Caco-2 (cell line): ENCODE data around the gene DLL4. TPM values are rescaled to one million over a fixed set of nuclear protein-coding genes. Genes with fewer than 3 reads are reported as not detected.

Experiments
- BruUV-seq: library from RNA; stranded (reverse); fragments of 400-500 nt; replicated peaks from 2 replicates; lab custom pipeline; 2021; lab: Mats Ljungman, UMichigan
- CTCF ChIA-PET: fragments of 300-600 bp; sonication (Branson Sonifier 250); formaldehyde crosslinking; loops from one replicate; lab custom pipeline; 2022; ENCODE audit warnings: antibody characterized with exemption; lab: Charles Lee
- POLR2A ChIA-PET: fragments of 300-600 bp; sonication (Branson Sonifier 250); formaldehyde crosslinking; loops from one replicate; lab custom pipeline; 2022; ENCODE audit warnings: antibody characterized with exemption; lab: Charles Lee
- DNase-seq, 2 experiments: peaks; one replicate each; pipeline versions ENCODE4 v3.0.0 to v3.0.0-alpha.2; 2020 to 2022
- H3K27me3 ChIP-seq: replicated peaks from 2 replicates; pipeline ENCODE4 v1.6.0; 2011; ENCODE audit warnings: low read length; ENCODE audit not compliant: control insufficient read depth, insufficient read depth
- H3K36me3 ChIP-seq: 2 replicates; pipeline ENCODE4 v1.5.1; 2011; ENCODE audit warnings: low read length; ENCODE audit not compliant: control insufficient read depth, insufficient read depth
- H3K4me1 ChIP-seq: fragments of 250-450 bp; sonication (Bioruptor Pico); 2 replicates; pipeline ENCODE4 v1.5.1; 2020; ENCODE audit warnings: mild to moderate bottlenecking
- H3K4me3 ChIP-seq: 2 replicates; pipeline ENCODE4 v1.5.1; 2011; ENCODE audit warnings: low read depth, mild to moderate bottlenecking, control low read depth, low read length
- H3K9me3 ChIP-seq: fragments of 250-450 bp; sonication (Bioruptor Pico); 2 replicates; pipeline ENCODE4 v1.5.1; 2020; ENCODE audit warnings: mild to moderate bottlenecking, moderate library complexity
- H3K27ac Mint-ChIP-seq: one replicate; pipeline ENCODE4 v1.8.0; 2022; ENCODE audit warnings: mixed read lengths; ENCODE audit not compliant: unreplicated experiment
- H3K27me3 Mint-ChIP-seq: one replicate; pipeline ENCODE4 v1.8.0; 2022; ENCODE audit warnings: mixed read lengths; ENCODE audit not compliant: insufficient read depth, unreplicated experiment
- H3K36me3 Mint-ChIP-seq: one replicate; pipeline ENCODE4 v1.8.0; 2022; ENCODE audit warnings: mild to moderate bottlenecking, mixed read lengths; ENCODE audit not compliant: insufficient read depth, unreplicated experiment
- H3K4me1 Mint-ChIP-seq: one replicate; pipeline ENCODE4 v1.8.0; 2022; ENCODE audit warnings: low read depth, mixed read lengths; ENCODE audit not compliant: unreplicated experiment
- H3K4me3 Mint-ChIP-seq: one replicate; pipeline ENCODE4 v1.8.0; 2022; ENCODE audit warnings: mild to moderate bottlenecking, moderate library complexity, mixed read lengths; ENCODE audit not compliant: unreplicated experiment
- H3K9me3 Mint-ChIP-seq: one replicate; pipeline ENCODE4 v1.8.0; 2022; ENCODE audit warnings: mixed read lengths; ENCODE audit not compliant: unreplicated experiment
- intact Hi-C: fragments of 100-400 bp; cut with micrococcal nuclease; formaldehyde crosslinking; loops from one replicate; pipeline ENCODE4 v1.10.0; 2022; ENCODE audit not compliant: unreplicated experiment
- total RNA-seq: library from RNA; stranded (reverse); gene quantifications from 2 replicates; pipeline ENCODE4 v1.2.3, GENCODE V29; 2022
- TF ChIP-seq, protein P1 (sequence below), 2 experiments: fragments of 200-600 bp in 1 of 2; IDR thresholded peaks; 1 replicate in 1 of 2; 2 replicates in 1 of 2; pipeline versions ENCODE4 v1.5.1 to v1.8.0; 2011 to 2022; ENCODE audit warnings: antibody characterized with exemption in 1 of 2, control low read depth in 1 of 2, inconsistent platforms in 1 of 2, low read depth in 1 of 2, low read length in 1 of 2, mild to moderate bottlenecking in 1 of 2, moderate library complexity in 1 of 2; ENCODE audit not compliant: insufficient read depth in 1 of 2, severe bottlenecking in 1 of 2, unreplicated experiment in 1 of 2

DLL4 gene
- total RNA-seq, 1 experiment from 2014 or later: 3.4 TPM

DNA sequence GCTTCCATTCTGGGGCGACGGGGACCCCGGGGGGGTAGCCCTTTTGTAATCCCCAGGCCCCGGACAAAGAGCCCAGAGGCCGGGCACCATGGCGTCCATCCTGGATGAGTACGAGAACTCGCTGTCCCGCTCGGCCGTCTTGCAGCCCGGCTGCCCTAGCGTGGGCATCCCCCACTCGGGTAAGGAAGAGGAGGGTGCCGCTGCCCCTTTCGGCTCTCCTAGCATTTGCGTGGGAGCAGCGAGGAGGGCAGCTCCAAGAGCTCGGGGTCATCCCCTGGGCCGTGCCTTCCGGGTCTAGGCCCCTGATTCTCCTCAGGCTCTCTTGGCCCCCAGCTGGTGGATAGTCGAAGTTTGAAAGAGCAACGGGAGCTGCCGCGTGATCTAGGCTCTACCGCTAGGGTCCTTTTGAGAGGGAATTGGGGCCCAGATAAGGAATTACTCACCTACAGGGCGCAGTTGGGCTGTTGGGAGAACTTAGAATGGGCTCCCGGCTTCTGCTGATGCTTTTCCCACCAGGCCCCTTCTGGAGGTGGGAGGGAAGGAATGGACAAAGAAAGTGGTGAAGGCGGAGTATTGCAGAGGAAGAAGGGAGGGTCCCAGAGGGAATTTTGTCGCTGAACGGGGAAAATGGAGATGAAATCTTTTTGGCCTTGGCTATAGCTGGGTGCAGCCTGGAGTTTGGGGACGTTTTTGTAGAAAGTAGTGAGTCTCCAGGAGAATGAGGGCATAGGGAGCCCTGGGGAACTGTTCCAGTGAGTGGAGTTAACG lies 34.3 kb upstream of the DLL4 start:
- Mint-ChIP-seq H3K27ac (peak overlapping the region; percentile 87), H3K27me3 (no peaks in the 10 kb centered on the region), H3K4me3 (peak overlapping the region; percentile 88), H3K36me3 (peaks cover 56% of the 10 kb centered on the region), H3K4me1 (peaks cover 23% of the 10 kb centered on the region), H3K9me3 (no peaks in the 10 kb centered on the region)
- ChIA-PET POLR2A (interaction anchor here (0.6 to 2.4 kb wide), 15 partner anchors 11 to 438 kb away, joined by 3 to 23 read pairs (median 5); partner anchors contain the start of genes DLL4, DNAJC17, INO80 and NUSAP1), CTCF (interaction anchor here (0.6 to 3.1 kb wide), 33 partner anchors 8 to 603 kb away, joined by 3 to 112 read pairs (median 6); partner anchors contain the start of genes CHAC1, DLL4, DNAJC17 and GCHFR)
- TSS peak; percentile 85 for BruUV-seq
- Histone ChIP-seq H3K9me3 (no peaks in the 10 kb centered on the region), H3K4me3 (peak overlapping the region; percentile 87), H3K4me1 (peaks cover 14% of the 10 kb centered on the region), H3K36me3 (peaks cover 2% of the 10 kb centered on the region; the same call in 1 of the 2 replicates), H3K27me3 (no peaks in the 10 kb centered on the region)
- intact Hi-C loops: loop anchor here (1.0 to 10.0 kb wide), 6 partner anchors 22 to 200 kb away; partner anchors contain the start of genes RAD51 and RMDN3
- TF ChIP-seq, protein P1, sequence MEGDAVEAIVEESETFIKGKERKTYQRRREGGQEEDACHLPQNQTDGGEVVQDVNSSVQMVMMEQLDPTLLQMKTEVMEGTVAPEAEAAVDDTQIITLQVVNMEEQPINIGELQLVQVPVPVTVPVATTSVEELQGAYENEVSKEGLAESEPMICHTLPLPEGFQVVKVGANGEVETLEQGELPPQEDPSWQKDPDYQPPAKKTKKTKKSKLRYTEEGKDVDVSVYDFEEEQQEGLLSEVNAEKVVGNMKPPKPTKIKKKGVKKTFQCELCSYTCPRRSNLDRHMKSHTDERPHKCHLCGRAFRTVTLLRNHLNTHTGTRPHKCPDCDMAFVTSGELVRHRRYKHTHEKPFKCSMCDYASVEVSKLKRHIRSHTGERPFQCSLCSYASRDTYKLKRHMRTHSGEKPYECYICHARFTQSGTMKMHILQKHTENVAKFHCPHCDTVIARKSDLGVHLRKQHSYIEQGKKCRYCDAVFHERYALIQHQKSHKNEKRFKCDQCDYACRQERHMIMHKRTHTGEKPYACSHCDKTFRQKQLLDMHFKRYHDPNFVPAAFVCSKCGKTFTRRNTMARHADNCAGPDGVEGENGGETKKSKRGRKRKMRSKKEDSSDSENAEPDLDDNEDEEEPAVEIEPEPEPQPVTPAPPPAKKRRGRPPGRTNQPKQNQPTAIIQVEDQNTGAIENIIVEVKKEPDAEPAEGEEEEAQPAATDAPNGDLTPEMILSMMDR (IDR thresholded peaks at IDR 0.05; ENCODE audit: insufficient read depth in 1 of 2, low read depth in 1 of 2, low read length in 1 of 2, severe bottlenecking in 1 of 2, unreplicated experiment in 1 of 2): peak; percentile 56 to 74
- peak; percentile 82 for DNase-seq

DNA sequence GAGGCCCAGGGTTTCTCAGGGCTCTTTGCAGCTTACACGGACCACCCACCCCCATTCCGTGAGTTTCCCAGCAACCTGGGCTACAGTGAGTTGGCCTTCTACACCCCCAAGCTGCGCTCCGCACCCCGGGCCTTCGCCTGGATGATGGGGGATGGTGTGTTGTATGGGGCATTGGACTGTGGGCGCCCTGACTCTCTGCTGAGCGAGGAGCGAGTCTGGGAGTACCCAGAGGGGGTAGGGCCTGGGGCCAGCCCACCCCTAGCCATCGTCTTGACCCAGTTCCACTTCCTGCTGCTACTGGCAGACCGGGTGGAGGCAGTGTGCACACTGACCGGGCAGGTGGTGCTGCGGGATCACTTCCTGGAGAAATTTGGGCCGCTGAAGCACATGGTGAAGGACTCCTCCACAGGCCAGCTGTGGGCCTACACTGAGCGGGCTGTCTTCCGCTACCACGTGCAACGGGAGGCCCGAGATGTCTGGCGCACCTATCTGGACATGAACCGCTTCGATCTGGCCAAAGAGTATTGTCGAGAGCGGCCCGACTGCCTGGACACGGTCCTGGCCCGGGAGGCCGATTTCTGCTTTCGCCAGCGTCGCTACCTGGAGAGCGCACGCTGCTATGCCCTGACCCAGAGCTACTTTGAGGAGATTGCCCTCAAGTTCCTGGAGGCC lies 29.5 kb upstream of the DLL4 start:
- no TSS peak for BruUV-seq
- Histone ChIP-seq H3K4me3 (no peak overlapping the region), H3K27me3 (no peaks in the 10 kb centered on the region), H3K9me3 (no peaks in the 10 kb centered on the region), H3K36me3 (peaks cover 2% of the 10 kb centered on the region), H3K4me1 (no peaks in the 10 kb centered on the region)
- no peaks in the 10 kb centered on the region for H3K27me3 Mint-ChIP-seq
- no peak overlapping the region for H3K4me3 Mint-ChIP-seq
- H3K9me3 Mint-ChIP-seq: no peaks in the 10 kb centered on the region
- intact Hi-C loops: loop anchor here (10.0 kb wide), 2 partner anchors 205 to 435 kb away; partner anchors contain the start of genes NUSAP1, OIP5 and RAD51
- CTCF ChIA-PET: interaction anchor here (0.7 kb wide), 1 partner anchor 408 kb away, joined by 3 read pairs; no protein-coding TSS in a partner anchor
- DNase-seq: no peak
- TF ChIP-seq, protein P1 (IDR thresholded peaks at IDR 0.05; ENCODE audit: insufficient read depth in 1 of 2, low read depth in 1 of 2, low read length in 1 of 2, severe bottlenecking in 1 of 2, unreplicated experiment in 1 of 2): no peak
- POLR2A ChIA-PET: no interaction called here
- H3K4me1 Mint-ChIP-seq: peaks cover 6% of the 10 kb centered on the region
- no peak overlapping the region for H3K27ac Mint-ChIP-seq
- peaks cover 87% of the 10 kb centered on the region for H3K36me3 Mint-ChIP-seq
